ENCODE results near the gene UFD1. TPM values are rescaled to one million over a fixed set of nuclear protein-coding genes. Genes with fewer than 3 reads are reported as not detected.
"Not testable (repeated sequence)": the region's sequence is repeated elsewhere in the genome, so short reads cannot be mapped to it uniquely, and the experiment has no call there.

UFD1 gene
- polyA plus RNA-seq, 1 experiment, result 135 TPM

DNA sequence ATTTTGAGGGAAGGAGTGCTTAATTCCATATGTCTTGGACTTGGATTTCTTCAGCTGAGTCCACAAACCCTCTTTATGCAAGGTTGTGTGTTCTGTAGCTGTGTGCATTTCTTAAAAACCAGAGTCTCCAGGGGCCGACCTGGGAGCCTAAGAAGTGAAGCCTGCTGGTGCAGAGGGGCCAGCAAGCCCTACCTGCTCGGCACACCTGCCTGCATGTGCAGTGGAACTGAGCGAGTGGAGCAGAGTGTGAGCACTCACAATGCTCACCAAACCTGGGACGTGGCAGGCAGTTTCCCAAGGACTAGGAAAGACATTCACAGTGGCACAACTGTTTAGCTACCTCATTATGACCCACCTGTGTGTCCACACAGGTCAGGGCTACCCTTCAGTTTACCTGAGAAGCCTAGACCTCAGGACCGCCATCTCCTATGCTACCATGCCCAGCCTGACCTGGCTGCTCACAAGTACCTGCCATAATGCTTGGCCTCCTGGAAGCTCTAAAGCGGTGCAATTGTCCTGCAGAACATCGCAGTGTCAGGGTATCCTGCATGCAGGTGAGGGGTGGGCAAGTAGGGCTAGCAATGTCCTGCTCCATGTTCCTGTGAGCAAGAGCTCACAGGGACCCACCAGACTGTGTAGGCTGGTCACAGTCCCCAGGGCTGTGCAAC is 35.3 kb downstream of the UFD1 start:
- POLR2A ChIA-PET, result no interaction called here
- CTCF ChIA-PET, result no interaction called here
- TF ChIP-seq, protein P1, sequence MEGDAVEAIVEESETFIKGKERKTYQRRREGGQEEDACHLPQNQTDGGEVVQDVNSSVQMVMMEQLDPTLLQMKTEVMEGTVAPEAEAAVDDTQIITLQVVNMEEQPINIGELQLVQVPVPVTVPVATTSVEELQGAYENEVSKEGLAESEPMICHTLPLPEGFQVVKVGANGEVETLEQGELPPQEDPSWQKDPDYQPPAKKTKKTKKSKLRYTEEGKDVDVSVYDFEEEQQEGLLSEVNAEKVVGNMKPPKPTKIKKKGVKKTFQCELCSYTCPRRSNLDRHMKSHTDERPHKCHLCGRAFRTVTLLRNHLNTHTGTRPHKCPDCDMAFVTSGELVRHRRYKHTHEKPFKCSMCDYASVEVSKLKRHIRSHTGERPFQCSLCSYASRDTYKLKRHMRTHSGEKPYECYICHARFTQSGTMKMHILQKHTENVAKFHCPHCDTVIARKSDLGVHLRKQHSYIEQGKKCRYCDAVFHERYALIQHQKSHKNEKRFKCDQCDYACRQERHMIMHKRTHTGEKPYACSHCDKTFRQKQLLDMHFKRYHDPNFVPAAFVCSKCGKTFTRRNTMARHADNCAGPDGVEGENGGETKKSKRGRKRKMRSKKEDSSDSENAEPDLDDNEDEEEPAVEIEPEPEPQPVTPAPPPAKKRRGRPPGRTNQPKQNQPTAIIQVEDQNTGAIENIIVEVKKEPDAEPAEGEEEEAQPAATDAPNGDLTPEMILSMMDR (IDR thresholded peaks at IDR 0.05; ENCODE audit: insufficient read depth, low read depth, low read length), result no peak
- no peaks in the 10 kb centered on the region for H3K27me3 ChIP-seq (ENCODE audit: control insufficient read depth, insufficient read depth, low read length)
- DNase-seq (ENCODE audit: low read depth), result no peak
- peaks cover 4% of the 10 kb centered on the region for H3K36me3 ChIP-seq (ENCODE audit: control insufficient read depth, insufficient read depth, low read length)
- H3K4me3 ChIP-seq (ENCODE audit: low read depth, low read length), result no peak overlapping the region

GRCh38 chr22:19442166-19442565 is 36.8 kb downstream of the UFD1 start:
- H3K4me3 ChIP-seq (ENCODE audit: low read depth, low read length), result no peak overlapping the region
- DNase-seq (ENCODE audit: low read depth), result no peak
- TF ChIP-seq, protein P1 (IDR thresholded peaks at IDR 0.05; ENCODE audit: insufficient read depth, low read depth, low read length), result no peak
- H3K36me3 ChIP-seq (ENCODE audit: control insufficient read depth, insufficient read depth, low read length), result peaks cover 4% of the 10 kb centered on the region
- H3K27me3 ChIP-seq (ENCODE audit: control insufficient read depth, insufficient read depth, low read length), result no peaks in the 10 kb centered on the region
- ChIA-PET CTCF (no interaction called here), POLR2A (no interaction called here)

DNA sequence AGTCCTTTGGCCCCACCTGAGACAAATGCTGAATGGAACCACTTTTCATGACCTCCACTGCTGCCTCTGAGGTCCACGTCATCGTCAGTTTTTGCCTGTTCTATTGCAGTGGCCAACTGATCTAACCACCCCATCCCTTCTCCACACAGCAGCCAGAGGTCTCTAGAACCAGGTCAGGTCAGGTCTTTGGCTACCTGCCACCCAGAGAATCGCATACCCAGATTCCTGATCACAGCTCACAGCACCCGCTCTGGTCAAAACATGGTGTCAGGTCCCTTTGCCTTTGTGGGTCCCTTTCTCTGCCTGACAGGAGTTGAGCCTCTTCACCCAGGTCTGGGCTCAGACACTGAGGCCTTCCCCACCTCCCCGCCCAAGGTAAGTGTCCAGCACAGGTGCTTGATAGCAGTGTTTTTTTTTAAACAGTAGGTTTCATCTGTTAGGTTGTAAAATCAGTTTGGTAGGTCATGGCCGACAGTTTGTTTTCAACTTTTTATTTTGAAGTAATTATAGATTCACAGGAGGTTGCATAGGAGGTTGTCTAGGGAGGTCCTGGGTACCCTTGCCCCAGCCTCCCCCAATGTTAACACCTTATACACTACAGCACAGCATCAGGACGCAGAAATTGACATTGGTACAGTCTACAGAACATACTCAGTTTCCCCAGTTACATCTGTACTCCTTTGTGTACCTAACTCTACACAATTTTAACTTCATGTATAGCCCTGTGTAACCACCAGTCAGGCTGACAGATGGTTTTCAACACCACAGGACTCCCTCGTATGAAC is 38.4 kb downstream of the UFD1 start:
- H3K36me3 ChIP-seq (ENCODE audit: control insufficient read depth, insufficient read depth, low read length), result peaks cover 6% of the 10 kb centered on the region
- POLR2A ChIA-PET, result no interaction called here
- H3K4me3 ChIP-seq (ENCODE audit: low read depth, low read length), result no peak overlapping the region
- no peaks in the 10 kb centered on the region for H3K27me3 ChIP-seq (ENCODE audit: control insufficient read depth, insufficient read depth, low read length)
- TF ChIP-seq, protein P1 (IDR thresholded peaks at IDR 0.05; ENCODE audit: insufficient read depth, low read depth, low read length), result no peak
- CTCF ChIA-PET, result no interaction called here
- DNase-seq (ENCODE audit: low read depth), result no peak

- Histone ChIP-seq H3K36me3 (ENCODE audit: control insufficient read depth, insufficient read depth, low read length) (peaks cover 8% of the 10 kb centered on the region), H3K27me3 (ENCODE audit: control insufficient read depth, insufficient read depth, low read length) (no peaks in the 10 kb centered on the region), H3K4me3 (ENCODE audit: low read depth, low read length) (no peak overlapping the region)
- CTCF ChIA-PET, result no interaction called here
- POLR2A ChIA-PET, result no interaction called here
- TF ChIP-seq, protein P1 (IDR thresholded peaks at IDR 0.05; ENCODE audit: insufficient read depth, low read depth, low read length), result no peak
- DNase-seq (ENCODE audit: low read depth), result no peak
These were observed 40.7 kb downstream of the UFD1 start for GRCh38 chr22:19438298-19438697.

DNA sequence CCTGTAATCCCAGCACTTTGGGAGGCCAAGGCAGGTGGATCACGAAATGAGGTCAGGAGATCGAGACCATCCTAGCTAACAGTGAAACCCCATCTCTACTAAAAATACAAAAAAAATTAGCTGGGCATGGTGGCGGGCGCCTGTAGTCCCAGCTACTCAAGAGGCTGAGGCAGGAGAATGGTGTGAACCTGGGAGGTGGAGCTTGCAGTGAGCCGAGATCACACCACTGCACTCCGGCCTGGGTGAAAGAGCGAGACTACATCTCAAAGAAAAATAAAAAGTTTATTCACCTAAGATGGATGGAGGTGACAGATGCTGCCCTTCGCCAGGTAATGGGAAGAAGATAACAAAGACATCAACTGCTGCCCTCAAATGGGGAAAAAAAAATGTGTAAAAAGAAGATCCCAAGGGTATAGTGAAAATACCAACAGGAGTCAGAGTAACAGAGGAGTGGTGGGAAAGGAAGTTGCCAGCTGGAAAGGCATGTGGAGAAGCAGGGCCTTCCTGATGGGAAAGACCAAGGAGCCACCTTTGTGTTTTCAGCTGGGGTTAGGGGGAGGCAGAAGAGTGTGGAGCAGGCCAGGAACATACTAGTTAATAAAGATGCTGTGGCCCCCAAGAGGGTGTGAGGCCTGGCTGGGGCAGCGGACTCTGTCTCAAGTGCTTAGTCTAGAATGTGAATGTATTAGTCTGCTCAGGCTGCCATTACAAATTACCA is 42.4 kb downstream of the UFD1 start:
- POLR2A ChIA-PET; DNase-seq (ENCODE audit: low read depth); H3K27me3 ChIP-seq (ENCODE audit: control insufficient read depth, insufficient read depth, low read length); H3K36me3 ChIP-seq (ENCODE audit: control insufficient read depth, insufficient read depth, low read length); H3K4me3 ChIP-seq (ENCODE audit: low read depth, low read length): not testable (repeated sequence)
- CTCF ChIA-PET, result interaction anchor here (1.0 kb wide), 1 partner anchor 15 kb away, joined by 4 read pairs; no protein-coding TSS in a partner anchor
